HG03159 (cell line): ENCODE measurements around the gene NOP9.

ENCODE experiments used
- ATAC-seq: cut with Tn5 transposase; IDR thresholded peaks from one replicate; pipeline ENCODE4 v1.9.1; 2021; ENCODE audit warnings: mild to moderate bottlenecking, moderate library complexity; ENCODE audit not compliant: unreplicated experiment

NOP9 gene

GRCh38 chr14:24307575-24308341 lies 8.1 kb downstream of the NOP9 start, which contains the start of gene CIDEB:
TSS of gene CIDEB (minus strand) at chr14:24307977. CDS start at chr14:24307858, 119 bp downstream.
- no peak for ATAC-seq

- no peak for ATAC-seq
Measured at GRCh38 chr14:24308342-24309124, 8.9 kb downstream of the NOP9 start.

GRCh38 chr14:24309538-24310264 lies 10.1 kb downstream of the NOP9 start, which contains the start of gene LTB4R2:
TSS of gene LTB4R2 (plus strand) at chr14:24310140. CDS start at chr14:24310665, 525 bp downstream.
- no peak for ATAC-seq

DNA sequence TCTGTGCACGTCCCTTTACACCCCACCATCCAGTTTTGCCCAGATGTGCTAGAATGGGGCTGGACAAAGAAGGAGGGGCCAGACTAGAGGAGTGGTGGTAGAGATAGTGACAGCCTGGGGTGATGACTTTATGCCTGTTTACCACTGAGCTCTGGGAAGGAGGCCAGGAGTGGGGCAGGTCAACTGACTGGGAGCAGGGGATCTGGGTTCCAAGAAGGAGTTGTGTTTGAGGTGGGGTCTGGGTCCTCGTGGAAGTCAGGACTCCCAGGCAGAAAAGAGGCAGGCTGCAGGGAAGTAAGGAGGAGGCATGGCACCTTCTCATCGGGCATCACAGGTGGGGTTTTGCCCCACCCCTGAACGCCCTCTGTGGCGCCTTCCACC lies 10.6 kb downstream of the NOP9 start:
- ATAC-seq: no peak

GRCh38 chr14:24310646-24311604 lies 11.3 kb downstream of the NOP9 start, which contains the start of gene LTB4R:
TSS of gene LTB4R (plus strand) at chr14:24311502. CDS start at chr14:24315652, 4,150 bp downstream.
- ATAC-seq: peak; percentile 61

GRCh38 chr14:24311837-24312615 lies 12.4 kb downstream of the NOP9 start:
- no peak for ATAC-seq

- ATAC-seq: no peak
Measured at GRCh38 chr14:24312736-24313507, 13.3 kb downstream of the NOP9 start.

DNA sequence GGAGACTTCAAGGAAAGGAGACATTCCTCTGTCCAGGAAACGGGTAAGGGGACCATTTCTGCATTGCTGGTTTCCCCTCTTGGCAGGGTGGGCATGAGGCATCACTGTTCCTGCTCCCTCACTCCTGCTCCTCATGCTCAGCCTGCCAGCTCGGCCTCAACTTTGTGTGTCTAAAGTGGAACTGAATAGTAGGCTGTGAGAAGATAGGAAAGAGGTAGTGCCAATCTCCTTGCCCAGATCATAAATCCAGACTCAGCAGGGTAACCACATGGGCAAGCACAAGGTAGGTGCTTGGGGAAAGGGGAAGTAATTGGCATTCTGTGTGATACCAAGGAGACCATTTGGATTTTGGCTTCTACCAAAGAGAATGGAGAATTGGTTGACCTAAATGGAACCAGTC lies 14.3 kb downstream of the NOP9 start:
- ATAC-seq: no peak

DNA sequence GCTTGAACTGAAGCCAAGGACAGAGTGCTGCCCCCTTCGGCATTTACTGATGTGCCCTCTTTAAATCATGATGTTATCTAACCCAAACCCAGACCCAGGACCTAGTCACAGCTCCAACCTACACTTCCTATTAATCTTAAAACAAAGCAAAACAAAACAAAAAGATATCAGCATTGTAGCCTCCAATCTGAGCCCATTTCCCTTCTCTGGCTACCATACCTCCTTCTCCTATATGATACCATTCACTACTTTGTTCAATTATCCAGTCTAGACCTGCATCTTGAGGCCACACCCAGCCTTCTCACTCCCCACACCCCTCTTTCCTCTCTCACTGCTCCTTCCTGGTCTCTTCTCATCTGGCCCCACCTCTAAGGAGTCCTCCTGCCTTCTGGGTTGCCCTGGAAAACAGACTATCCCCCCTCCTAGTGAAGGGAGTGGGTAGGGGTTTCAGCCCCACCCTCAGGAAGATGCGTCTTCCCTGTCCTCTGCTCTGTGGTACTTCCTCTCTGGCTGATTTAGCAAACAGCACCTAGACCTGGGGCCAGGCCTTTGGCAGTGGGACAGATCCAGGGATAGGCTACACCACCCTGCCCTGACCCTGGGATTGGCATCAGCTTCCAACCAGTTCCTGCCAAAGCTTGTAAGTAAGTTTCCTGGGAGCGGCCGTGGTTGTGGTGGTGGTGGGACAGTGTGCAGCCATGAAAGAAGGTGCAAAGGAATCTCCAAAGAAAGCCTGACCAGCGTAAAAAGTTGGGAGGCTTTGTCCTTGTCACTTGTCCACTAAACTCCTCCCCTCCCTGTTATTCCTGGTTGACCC lies 14.9 kb downstream of the NOP9 start:
- ATAC-seq: no peak

DNA sequence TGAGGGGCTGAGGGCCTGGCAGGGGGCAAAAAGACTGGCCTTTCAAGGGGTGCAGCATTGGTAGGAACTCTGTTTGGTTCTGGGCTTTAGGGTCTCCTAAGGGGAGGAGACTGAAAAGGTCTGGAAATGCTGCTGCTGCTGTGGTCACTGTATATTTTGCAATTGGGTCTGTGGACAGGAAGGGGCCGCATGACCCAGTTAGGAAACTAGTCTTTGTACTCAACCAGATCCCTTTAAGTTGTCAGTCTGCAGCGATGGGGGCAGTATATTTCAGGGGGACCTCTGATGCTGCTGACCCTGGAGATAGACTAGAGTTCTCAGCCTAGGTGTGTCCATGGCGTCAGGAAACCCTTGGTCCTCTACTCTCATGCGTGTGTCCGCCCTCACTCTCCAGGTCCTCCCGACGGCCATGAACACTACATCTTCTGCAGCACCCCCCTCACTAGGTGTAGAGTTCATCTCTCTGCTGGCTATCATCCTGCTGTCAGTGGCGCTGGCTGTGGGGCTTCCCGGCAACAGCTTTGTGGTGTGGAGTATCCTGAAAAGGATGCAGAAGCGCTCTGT lies 15.7 kb downstream of the NOP9 start:
- ATAC-seq: no peak

GRCh38 chr14:24315807-24316596 lies 16.4 kb downstream of the NOP9 start:
- no peak for ATAC-seq

DNA sequence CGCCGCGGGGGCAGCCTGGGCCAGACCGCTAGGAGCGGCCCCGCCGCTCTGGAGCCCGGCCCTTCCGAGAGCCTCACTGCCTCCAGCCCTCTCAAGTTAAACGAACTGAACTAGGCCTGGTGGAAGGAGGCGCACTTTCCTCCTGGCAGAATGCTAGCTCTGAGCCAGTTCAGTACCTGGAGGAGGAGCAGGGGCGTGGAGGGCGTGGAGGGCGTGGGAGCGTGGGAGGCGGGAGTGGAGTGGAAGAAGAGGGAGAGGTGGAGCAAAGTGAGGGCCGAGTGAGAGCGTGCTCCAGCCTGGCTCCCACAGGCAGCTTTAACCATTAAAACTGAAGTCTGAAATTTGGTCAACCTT lies 16.9 kb downstream of the NOP9 start:
- ATAC-seq: no peak

DNA sequence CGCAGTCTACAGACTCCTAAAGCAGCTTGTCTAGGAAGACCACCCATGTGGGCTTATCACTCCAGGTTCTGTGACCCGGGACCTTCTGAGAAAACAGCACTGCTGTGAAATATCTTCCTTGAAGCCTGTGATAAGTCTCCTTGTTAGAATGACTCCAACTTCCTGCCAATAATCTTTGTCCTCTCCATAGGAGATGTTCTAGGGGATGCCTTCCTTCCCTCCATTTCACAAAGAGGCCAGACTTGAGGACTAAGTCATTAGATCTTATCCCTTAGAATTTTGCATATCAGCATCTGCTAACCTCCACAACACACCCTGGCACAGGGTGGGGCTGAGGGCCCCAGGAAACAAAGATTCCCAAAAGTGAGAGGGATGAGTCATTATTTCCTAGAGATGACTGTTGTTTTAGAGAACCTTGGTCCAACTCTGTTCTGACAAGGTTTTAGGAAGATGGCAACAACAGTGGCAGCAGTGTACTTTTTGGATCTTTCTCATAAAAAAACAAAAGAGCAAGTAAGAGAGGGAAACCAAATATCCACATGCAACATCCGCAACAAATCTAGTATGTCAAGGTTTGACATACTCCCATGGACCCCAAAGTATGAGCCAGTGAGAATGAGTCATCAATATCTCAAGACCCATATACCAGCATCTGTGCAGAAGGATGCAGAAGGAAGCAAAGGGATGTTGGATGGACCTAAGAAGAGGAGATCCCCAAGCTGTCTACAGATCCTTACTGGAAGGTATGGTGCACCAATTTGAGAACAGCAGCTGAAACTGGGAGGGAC lies 17.7 kb downstream of the NOP9 start:
- no peak for ATAC-seq

- ATAC-seq: no peak
Measured at GRCh38 chr14:24321212-24321975, 21.7 kb downstream of the NOP9 start.

- ATAC-seq: no peak
Measured at GRCh38 chr14:24322672-24323071, 23.0 kb downstream of the NOP9 start.
